Breast epithelium (tissue), 3 donors: ENCODE measurements around the gene ZW10.

ENCODE experiments used
- POLR2A ChIP-seq: fragments of 450-650 bp; IDR thresholded peaks from one replicate; pipeline ENCODE4 v1.6.1; 2016; ENCODE audit warnings: antibody characterized with exemption, mild to moderate bottlenecking, moderate library complexity
- TF ChIP-seq, protein P1 (sequence below), 3 donors: fragments of 450-650 bp; IDR thresholded peaks; one replicate each; pipeline ENCODE4 v1.5.1; 2016 to 2017; ENCODE audit warnings: antibody characterized with exemption in 3 of 3, mild to moderate bottlenecking in 3 of 3, moderate library complexity in 3 of 3

DNA sequence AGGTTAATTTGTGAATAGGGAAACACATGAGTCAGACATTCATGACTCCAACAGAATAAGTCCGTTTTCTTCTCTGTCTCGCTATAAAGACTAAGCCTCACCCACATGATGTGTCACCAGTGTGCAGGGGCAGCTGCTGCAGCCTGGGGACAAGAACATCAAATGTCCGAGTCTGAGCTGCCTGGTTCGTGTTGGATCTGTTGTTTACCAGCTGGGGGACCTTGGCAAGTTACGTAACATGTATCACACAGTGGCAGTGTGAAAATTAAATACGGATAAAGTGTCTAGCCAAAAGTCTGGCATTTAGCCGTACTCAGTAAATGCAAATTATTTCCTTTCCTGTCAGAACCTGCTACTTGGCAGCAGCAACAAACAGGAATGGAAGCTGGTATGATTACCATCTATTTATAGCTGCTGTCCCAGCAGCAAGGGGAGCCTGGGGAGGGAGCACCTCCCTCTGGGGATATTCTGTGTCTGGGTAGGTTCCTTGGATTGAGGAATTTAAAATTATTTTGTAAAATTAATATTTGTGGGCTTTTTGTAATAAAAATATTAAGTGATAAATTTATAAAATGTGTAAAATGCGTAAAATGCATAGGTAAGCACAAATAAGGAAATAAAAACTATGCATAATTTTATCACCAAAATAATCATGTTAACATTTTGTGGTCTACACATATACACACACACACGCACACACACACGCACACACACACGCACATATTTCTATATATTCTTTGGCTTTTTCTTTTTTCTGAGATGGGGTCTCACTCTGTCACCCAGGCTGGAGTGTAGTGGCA lies 4.8 kb upstream of the ZW10 start:
- TF ChIP-seq, protein P1, sequence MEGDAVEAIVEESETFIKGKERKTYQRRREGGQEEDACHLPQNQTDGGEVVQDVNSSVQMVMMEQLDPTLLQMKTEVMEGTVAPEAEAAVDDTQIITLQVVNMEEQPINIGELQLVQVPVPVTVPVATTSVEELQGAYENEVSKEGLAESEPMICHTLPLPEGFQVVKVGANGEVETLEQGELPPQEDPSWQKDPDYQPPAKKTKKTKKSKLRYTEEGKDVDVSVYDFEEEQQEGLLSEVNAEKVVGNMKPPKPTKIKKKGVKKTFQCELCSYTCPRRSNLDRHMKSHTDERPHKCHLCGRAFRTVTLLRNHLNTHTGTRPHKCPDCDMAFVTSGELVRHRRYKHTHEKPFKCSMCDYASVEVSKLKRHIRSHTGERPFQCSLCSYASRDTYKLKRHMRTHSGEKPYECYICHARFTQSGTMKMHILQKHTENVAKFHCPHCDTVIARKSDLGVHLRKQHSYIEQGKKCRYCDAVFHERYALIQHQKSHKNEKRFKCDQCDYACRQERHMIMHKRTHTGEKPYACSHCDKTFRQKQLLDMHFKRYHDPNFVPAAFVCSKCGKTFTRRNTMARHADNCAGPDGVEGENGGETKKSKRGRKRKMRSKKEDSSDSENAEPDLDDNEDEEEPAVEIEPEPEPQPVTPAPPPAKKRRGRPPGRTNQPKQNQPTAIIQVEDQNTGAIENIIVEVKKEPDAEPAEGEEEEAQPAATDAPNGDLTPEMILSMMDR (IDR thresholded peaks at IDR 0.05): no peak
- TF ChIP-seq POLR2A: no peak
